NAMALWA (cell line): ENCODE data around the gene MAGEA8.
A peak's percentile ranks its signal among the peaks of the same experiment; 100 is the strongest.
"Not testable (repeated sequence)": the region's sequence is repeated elsewhere in the genome, so short reads cannot be mapped to it uniquely, and the experiment has no call there.

Experiments
- DNase-seq: peaks from one replicate; pipeline ENCODE4 v3.0.0-alpha.2; 2015; ENCODE audit warnings: low spot score

Gene MAGEA8

GRCh38 chrX:149881081-149881711, at the start of gene MAGEA8:
MAGEA8 (plus strand) TSS chrX:149881183; CDS start chrX:149884273, 3,090 bp downstream.
- no peak for DNase-seq

- peak; percentile 12 for DNase-seq
These were observed 49.5 kb upstream of the MAGEA8 start for GRCh38 chrX:149831473-149831872.

- DNase-seq, result not testable (repeated sequence)
These were observed 44.3 kb upstream of the MAGEA8 start for GRCh38 chrX:149836728-149837127.

GRCh38 chrX:149837167-149837566, 43.8 kb upstream of the MAGEA8 start:
- no peak for DNase-seq

GRCh38 chrX:149837639-149838038, 43.3 kb upstream of the MAGEA8 start:
- DNase-seq, result no peak

- no peak for DNase-seq
These were observed 39.1 kb upstream of the MAGEA8 start for GRCh38 chrX:149841929-149842328.

- no peak for DNase-seq
These were observed 35.6 kb upstream of the MAGEA8 start for GRCh38 chrX:149845385-149845784.

- no peak for DNase-seq
These were observed 34.2 kb upstream of the MAGEA8 start for GRCh38 chrX:149846789-149847188.

GRCh38 chrX:149848855-149849254, 32.1 kb upstream of the MAGEA8 start:
- DNase-seq, result no peak

- DNase-seq, result no peak
These were observed 31.2 kb upstream of the MAGEA8 start for GRCh38 chrX:149849787-149850186.

- DNase-seq, result no peak
These were observed 29.1 kb upstream of the MAGEA8 start for GRCh38 chrX:149851864-149852263.

- no peak for DNase-seq
These were observed 27.1 kb upstream of the MAGEA8 start for GRCh38 chrX:149853925-149854324.

- DNase-seq, result no peak
These were observed 22.4 kb upstream of the MAGEA8 start for GRCh38 chrX:149858592-149858991.

- DNase-seq, result no peak
These were observed 20.5 kb upstream of the MAGEA8 start for GRCh38 chrX:149860445-149860844.

GRCh38 chrX:149865390-149865789, 15.6 kb upstream of the MAGEA8 start:
- DNase-seq, result no peak

GRCh38 chrX:149867488-149867887, 13.5 kb upstream of the MAGEA8 start:
- no peak for DNase-seq

GRCh38 chrX:149870840-149871239, 10.1 kb upstream of the MAGEA8 start:
- DNase-seq, result no peak

GRCh38 chrX:149871433-149871832, 9.6 kb upstream of the MAGEA8 start:
- DNase-seq, result no peak

- DNase-seq, result peak; percentile 48
These were observed 9.0 kb upstream of the MAGEA8 start for GRCh38 chrX:149871940-149872339.

- no peak for DNase-seq
These were observed 3.8 kb upstream of the MAGEA8 start for GRCh38 chrX:149877157-149877556.

GRCh38 chrX:149877636-149878035, 3.3 kb upstream of the MAGEA8 start:
- no peak for DNase-seq

- DNase-seq, result not testable (repeated sequence)
These were observed 9.8 kb downstream of the MAGEA8 start for GRCh38 chrX:149890828-149891227.

GRCh38 chrX:149898554-149898953, 17.6 kb downstream of the MAGEA8 start:
- DNase-seq, result no peak
